ENCODE results near the gene BPI.
"Not testable (repeated sequence)": the region's sequence is repeated elsewhere in the genome, so short reads cannot be mapped to it uniquely, and the experiment has no call there.

Gene BPI

DNA sequence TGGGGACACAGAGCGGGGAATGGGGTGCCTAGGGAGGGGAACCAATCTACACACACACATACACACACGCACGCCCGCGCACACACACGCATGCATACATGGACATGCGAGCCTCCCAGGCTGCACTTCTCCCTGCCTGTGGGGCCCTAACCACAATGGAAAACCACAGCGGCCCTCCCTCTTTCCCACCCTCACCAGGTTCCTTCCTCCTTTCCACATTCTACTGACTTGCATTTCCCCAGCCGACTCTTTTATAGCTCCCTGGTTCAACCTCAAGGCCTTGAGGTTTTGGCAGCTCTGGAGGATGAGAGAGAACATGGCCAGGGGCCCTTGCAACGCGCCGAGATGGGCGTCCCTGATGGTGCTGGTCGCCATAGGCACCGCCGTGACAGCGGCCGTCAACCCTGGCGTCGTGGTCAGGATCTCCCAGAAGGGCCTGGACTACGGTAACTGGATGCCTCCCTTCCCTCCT lies at the start of gene BPI:
Gene BPI (plus strand): TSS at position 249 of the 472 bp plus-strand sequence. CDS start 68 bp downstream, at position 317.
- no peak for DNase-seq

DNA sequence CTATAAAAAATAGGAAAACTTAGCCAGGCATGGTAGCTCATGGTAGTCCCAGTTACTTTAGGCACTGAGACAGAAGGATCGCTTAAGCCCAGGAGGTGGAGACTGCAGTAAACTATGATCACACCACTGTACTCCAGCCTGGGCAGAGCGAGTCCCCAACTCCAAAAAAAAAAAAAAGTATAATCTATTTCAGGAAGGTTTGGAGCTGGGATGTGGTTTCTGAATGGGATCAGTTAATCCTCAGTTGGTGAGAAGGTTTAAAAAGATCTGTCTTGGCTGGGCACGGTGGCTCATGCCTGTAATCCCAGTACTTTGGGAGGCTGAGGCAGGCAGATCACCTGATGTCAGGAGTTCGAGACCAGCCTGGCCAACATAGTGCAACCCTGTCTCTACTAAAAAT lies 49.3 kb upstream of the BPI start:
- DNase-seq = not testable (repeated sequence)

DNA sequence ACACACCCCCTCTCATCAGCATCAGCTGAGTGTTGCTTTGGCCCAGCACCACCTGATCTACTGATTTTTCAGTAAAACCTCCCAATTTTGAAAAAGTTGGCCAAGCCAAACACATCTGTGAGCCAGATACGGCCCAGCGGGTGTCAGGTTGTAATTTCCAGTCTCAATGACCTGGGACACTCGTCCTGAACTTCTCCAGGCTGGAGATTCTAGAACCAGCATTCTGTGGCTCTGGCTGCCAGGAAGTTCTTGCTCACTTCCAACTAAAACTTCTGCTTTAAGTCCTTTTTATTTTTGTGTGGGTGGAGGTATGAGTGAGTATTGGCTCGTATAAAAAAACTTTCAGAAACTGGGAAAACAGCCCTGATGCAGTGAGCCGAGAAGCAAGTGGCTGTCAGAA lies 48.6 kb upstream of the BPI start:
- DNase-seq = no peak

GRCh38 chr20:38256021-38256420 lies 47.9 kb upstream of the BPI start:
- DNase-seq = no peak

- DNase-seq = no peak
Measured at GRCh38 chr20:38256966-38257365, 47.0 kb upstream of the BPI start.

GRCh38 chr20:38258545-38259215 lies 45.3 kb upstream of the BPI start:
- DNase-seq = no peak

- no peak for DNase-seq
Measured at GRCh38 chr20:38260025-38260377, 44.0 kb upstream of the BPI start.

DNA sequence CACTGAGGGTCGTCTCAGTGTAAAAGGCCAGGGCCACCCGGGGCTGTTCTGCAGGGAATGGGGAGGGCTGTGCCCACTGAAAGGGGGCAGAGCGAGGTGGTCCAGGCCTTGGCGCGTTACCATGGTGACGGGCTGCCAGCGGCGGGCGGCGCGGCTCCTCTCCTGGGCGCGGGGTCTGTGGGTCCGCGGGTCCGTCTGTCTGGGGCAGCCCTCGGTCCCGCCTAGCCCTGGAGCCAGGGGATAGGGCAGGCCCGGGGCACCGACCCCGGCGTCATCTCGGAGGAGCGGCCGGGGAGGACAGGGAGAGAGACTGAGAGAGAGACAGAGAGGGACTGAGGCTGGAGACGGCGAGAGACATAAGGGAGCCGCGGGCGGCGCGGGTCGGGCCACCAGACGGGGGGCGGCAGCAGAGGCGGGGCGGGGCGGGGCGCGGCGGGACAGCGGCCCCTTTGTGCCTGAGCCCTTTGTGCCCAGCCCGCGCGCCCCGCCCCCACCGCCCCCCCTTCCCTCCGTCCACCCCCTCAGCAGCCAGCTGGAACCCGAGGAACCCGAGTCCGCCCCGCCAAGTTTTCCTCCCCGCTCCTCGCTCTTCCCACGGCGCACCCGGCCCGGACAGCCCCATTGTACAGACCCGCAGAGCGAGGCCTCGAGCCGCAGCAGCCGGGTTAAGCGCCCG lies 43.4 kb upstream of the BPI start, which contains the start of gene KIAA1755:
Gene KIAA1755 (minus strand): TSS at position 358 of the 676 bp plus-strand sequence. CDS start 235 bp downstream, at position 123.
- DNase-seq = no peak

DNA sequence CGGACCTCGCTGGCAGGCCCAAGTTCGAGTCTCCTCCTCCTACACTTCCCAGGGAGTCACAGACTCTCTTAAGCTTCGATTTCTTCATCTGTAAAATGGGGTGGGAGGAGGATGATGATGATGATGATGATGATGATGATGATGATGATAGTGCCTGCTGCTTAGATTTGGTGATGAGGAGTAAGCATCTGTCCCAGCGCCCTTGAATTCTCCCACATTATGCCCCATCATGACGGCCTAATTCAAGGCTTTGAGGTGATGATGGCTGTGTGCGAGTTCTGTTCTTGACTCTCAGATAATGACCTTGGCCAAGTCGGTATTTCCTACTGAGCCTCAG lies 42.9 kb upstream of the BPI start:
- DNase-seq = no peak

DNA sequence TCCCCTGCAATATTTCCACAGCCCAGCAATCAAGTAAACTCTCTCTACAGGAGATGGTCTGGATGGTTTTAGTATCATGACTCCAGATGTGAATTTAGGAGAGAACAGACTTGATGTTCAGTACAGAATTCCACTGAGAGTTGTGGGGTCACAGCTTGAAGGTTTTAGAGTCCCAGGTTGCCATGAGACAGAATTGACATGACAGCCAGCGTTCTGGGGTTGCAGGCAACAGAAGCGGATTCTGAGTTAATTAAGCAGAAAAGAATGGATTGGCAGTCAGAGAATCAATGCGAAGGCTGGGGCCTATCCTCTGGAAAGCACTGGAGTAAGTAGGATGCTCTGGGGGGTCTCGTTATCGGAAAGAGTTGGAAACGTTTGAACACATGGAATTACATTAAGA lies 41.0 kb upstream of the BPI start:
- DNase-seq = no peak

DNA sequence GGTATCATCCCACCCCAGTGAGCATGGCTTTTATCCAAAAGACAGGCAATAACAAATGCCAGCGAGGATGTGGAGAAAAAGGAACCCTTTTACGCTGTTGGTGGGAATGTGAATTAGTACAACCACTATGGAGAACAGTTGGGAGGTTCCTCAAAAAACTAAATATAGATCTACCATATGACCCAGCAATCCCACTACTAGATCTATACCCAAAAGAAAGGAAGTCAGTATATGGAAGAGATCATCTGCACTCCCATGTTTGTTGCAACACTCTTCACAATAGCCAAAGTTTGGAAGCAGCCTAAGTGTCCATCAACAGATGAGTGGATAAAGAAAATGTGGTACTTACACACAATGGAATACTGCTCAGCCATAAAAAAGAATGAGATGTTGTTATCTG lies 37.5 kb upstream of the BPI start:
- DNase-seq = no peak

GRCh38 chr20:38267296-38267695 lies 36.7 kb upstream of the BPI start:
- DNase-seq = no peak

- no peak for DNase-seq
Measured at GRCh38 chr20:38267901-38268514, 35.9 kb upstream of the BPI start.

- DNase-seq = no peak
Measured at GRCh38 chr20:38269040-38269439, 34.9 kb upstream of the BPI start.

GRCh38 chr20:38269715-38270114 lies 34.2 kb upstream of the BPI start:
- DNase-seq = no peak

- no peak for DNase-seq
Measured at GRCh38 chr20:38270869-38271605, 32.9 kb upstream of the BPI start.

- no peak for DNase-seq
Measured at GRCh38 chr20:38271608-38272120, 32.3 kb upstream of the BPI start.

- DNase-seq = no peak
Measured at GRCh38 chr20:38272398-38272797, 31.6 kb upstream of the BPI start.

DNA sequence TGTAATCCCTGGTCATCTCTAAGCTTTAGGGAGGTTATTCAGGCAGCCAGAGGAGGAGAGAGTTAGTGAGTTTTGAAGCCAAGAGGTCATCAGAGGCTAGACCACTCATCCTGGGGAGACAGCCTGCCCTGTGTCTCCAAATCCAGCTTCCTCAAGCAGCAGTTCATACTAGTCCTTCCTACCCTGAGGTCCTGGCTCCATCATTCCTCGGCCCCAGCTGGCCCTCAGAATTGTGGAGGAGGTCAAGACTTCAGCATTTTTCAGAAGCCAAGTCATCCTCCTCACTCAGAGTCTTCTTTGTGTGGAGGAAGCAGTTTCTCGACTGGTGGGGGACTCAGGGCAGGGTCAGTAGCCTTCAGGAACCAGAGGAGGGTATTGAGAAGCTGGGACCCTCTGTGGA lies 31.0 kb upstream of the BPI start:
- DNase-seq = no peak

- DNase-seq = no peak
Measured at GRCh38 chr20:38275815-38276550, 28.0 kb upstream of the BPI start.

- DNase-seq = no peak
Measured at GRCh38 chr20:38277285-38277684, 26.7 kb upstream of the BPI start.

- no peak for DNase-seq
Measured at GRCh38 chr20:38277691-38278090, 26.3 kb upstream of the BPI start.

DNA sequence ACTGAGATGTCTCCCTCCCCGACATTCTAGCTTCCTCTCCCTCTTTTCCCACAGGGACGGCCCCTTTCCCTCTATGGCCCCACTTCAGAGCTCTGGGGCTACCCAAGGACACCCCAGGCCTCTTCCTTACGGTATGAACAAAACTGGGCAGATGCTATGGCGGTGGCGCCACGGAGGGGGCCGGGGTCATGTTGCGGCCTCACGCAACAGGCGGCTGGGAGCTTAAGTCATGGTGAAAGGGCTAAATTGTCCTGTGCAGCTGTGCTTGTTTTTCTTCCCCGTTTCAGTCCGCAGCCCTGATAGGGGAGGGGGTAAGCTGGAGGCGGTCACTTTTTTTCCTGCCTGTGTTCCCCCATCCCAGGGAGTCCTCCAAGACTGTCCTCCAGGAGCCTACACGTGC lies 25.8 kb upstream of the BPI start:
- no peak for DNase-seq
